B cell (primary cell): ENCODE data around the gene SMAP1. TPM values are rescaled to one million over a fixed set of nuclear protein-coding genes. Genes with fewer than 3 reads are reported as not detected.

Experiments
- ATAC-seq: fragments of 200-7000 bp; cut with Tn5 transposase; one replicate; pipeline ENCODE4 v1.10.0; 2021; ENCODE audit warnings: low read depth, mild to moderate bottlenecking, moderate number of reproducible peaks, moderate library complexity
- CTCF ChIA-PET: fragments of 350-600 bp; sonication (Branson Sonifier 250); formaldehyde crosslinking; loops from one replicate; lab custom pipeline; 2021; ENCODE audit warnings: antibody characterized with exemption, inconsistent platforms; lab: Charles Lee
- POLR2A ChIA-PET: fragments of 350-600 bp; sonication (Branson Sonifier 250); formaldehyde crosslinking; loops from one replicate; lab custom pipeline; 2021; ENCODE audit warnings: antibody characterized with exemption; lab: Charles Lee
- DNase-seq: peaks from one replicate; pipeline ENCODE4 v3.0.0; 2013
- H2AFZ ChIP-seq: 2 replicates; pipeline ENCODE4 v1.6.1; 2012; ENCODE audit warnings: mild to moderate bottlenecking, low read depth, low read length; ENCODE audit not compliant: insufficient read depth, poor library complexity, severe bottlenecking
- H3K27ac ChIP-seq, 2 donors: 1 replicate in 1 of 2; 2 replicates in 1 of 2; pipeline ENCODE4 v1.5.1; 2012 to 2013; ENCODE audit warnings: low read length in 2 of 2, mild to moderate bottlenecking in 2 of 2, moderate library complexity in 1 of 2
- H3K27me3 ChIP-seq, 4 experiments: fragments of 200-600 bp in 1 of 4; sonication (generic) in 1 of 4; replicated peaks in 1 of 4; 1 replicate in 2 of 4; 2 replicates in 2 of 4; pipeline versions ENCODE4 v1.6.1 to v1.7.0; 2013 to 2016; ENCODE audit warnings: low read length in 3 of 4, mild to moderate bottlenecking in 2 of 4, mixed read lengths in 1 of 4, moderate library complexity in 1 of 4; ENCODE audit not compliant: insufficient read depth in 4 of 4, control insufficient read depth in 3 of 4; ENCODE audit errors: control extremely low read depth in 1 of 4
- H3K36me3 ChIP-seq, 2 experiments: replicated peaks in 1 of 2; 1 replicate in 1 of 2; 2 replicates in 1 of 2; pipeline versions ENCODE4 v1.6.1 to v1.7.1; 2013; ENCODE audit warnings: low read length in 1 of 2; ENCODE audit not compliant: insufficient read depth in 2 of 2, control insufficient read depth in 1 of 2; ENCODE audit errors: control extremely low read depth in 1 of 2, extremely low read depth in 1 of 2
- H3K4me1 ChIP-seq, 2 donors: fragments of 200-600 bp in 1 of 2; sonication (generic) in 1 of 2; 1 replicate in 1 of 2; 2 replicates in 1 of 2; pipeline versions ENCODE4 v1.5.1 to v1.6.1; 2013 to 2017; ENCODE audit warnings: low read length in 2 of 2; ENCODE audit not compliant: control insufficient read depth in 2 of 2, insufficient read depth in 2 of 2
- H3K4me2 ChIP-seq: replicated peaks from 2 replicates; pipeline ENCODE3; 2012; ENCODE audit warnings: mild to moderate bottlenecking, low read depth, low read length; ENCODE audit not compliant: poor library complexity, severe bottlenecking
- H3K4me3 ChIP-seq, 5 experiments: fragments of 200-600 bp in 1 of 5; sonication (generic) in 1 of 5; 1 replicate in 3 of 5; 2 replicates in 2 of 5; pipeline versions ENCODE4 v1.5.1 to v1.7.0; 2011 to 2016; ENCODE audit warnings: low read length in 4 of 5, mild to moderate bottlenecking in 4 of 5, low read depth in 2 of 5, control low read depth in 1 of 5, moderate library complexity in 1 of 5; ENCODE audit not compliant: insufficient read depth in 1 of 5; ENCODE audit errors: control extremely low read depth in 1 of 5, extremely low read depth in 1 of 5
- H3K79me2 ChIP-seq: fragments of 200-600 bp; sonication (generic); one replicate; pipeline ENCODE4 v1.6.0; 2016; ENCODE audit warnings: low read length; ENCODE audit not compliant: control insufficient read depth, insufficient read depth
- H3K9ac ChIP-seq: fragments of 200-600 bp; sonication (generic); 2 replicates; pipeline ENCODE4 v1.6.1; 2017; ENCODE audit warnings: mild to moderate bottlenecking, low read length, moderate library complexity
- H3K9me3 ChIP-seq, 3 donors: one replicate each; pipeline versions ENCODE4 v1.6.1 to v1.7.1; 2013; ENCODE audit warnings: low read length in 2 of 3; ENCODE audit not compliant: control insufficient read depth in 2 of 3, insufficient read depth in 1 of 3; ENCODE audit errors: control extremely low read depth in 1 of 3
- H4K20me1 ChIP-seq: 2 replicates; pipeline ENCODE4 v1.6.0; 2012; ENCODE audit warnings: mild to moderate bottlenecking, low read length; ENCODE audit not compliant: insufficient read depth, control insufficient read depth, poor library complexity, severe bottlenecking
- H3K27ac Mint-ChIP-seq: one replicate; pipeline ENCODE4 v1.8.0; 2021; ENCODE audit warnings: mixed read lengths
- H3K27me3 Mint-ChIP-seq: one replicate; pipeline ENCODE4 v1.8.0; 2021; ENCODE audit warnings: mixed read lengths
- H3K4me1 Mint-ChIP-seq: one replicate; pipeline ENCODE4 v1.8.0; 2021; ENCODE audit warnings: mixed read lengths
- H3K4me3 Mint-ChIP-seq: one replicate; pipeline ENCODE4 v1.8.0; 2021; ENCODE audit warnings: mixed read lengths
- H3K9me3 Mint-ChIP-seq: one replicate; pipeline ENCODE4 v1.8.0; 2022; ENCODE audit warnings: mixed read lengths; ENCODE audit not compliant: insufficient read depth
- CTCF ChIP-seq: fragments of 200-600 bp; IDR thresholded peaks from one replicate; pipeline ENCODE4 v1.8.0; 2022; ENCODE audit warnings: antibody characterized with exemption, mild to moderate bottlenecking
- EZH2 ChIP-seq: IDR thresholded peaks from 2 replicates; pipeline ENCODE4 v1.6.1; 2012; ENCODE audit warnings: borderline replicate concordance, low read depth, mild to moderate bottlenecking, moderate library complexity, low read length; ENCODE audit not compliant: insufficient read depth, poor library complexity, severe bottlenecking
- WGBS: methylation state at CpG from one replicate; pipeline ENCODE4 v1.1.5; 2013; ENCODE audit warnings: missing lambda C conversion rate; ENCODE audit not compliant: insufficient coverage; 5-methylcytosine and 5-hydroxymethylcytosine counted together
- intact Hi-C: fragments of 100-400 bp; cut with micrococcal nuclease; formaldehyde crosslinking; loops from one replicate; pipeline ENCODE4 v1.10.0; 2022
- polyA plus RNA-seq: library from polyadenylated mRNA; depleted of rRNA; stranded (reverse); fragments of >200 nt; gene quantifications from 2 replicates; pipeline ENCODE4 v1.2.3, GENCODE V29; 2012
- total RNA-seq, 2 donors: library from RNA; stranded (reverse); fragments of 120-200 nt in 1 of 2; gene quantifications; 1 replicate in 1 of 2; 2 replicates in 1 of 2; pipeline versions ENCODE4 v1.2.3 to v1.2.4, GENCODE V29; 2013 to 2022

SMAP1 gene
- total and polyA plus RNA-seq, 2 donors (not counting 1 experiment from before 2014, with no cell fraction given), result 11.0 to 21.7 TPM

- Histone ChIP-seq H3K27me3 (peaks cover 0 to 3% (median 1%) of the 10 kb centered on the region in 4 experiments), H3K9me3 (no peaks in the 10 kb centered on the region), H3K79me2 (no peaks in the 10 kb centered on the region), H4K20me1 (no peaks in the 10 kb centered on the region), H3K9ac (no peak overlapping the region), H3K27ac (no peak overlapping the region), H2AFZ (no peak overlapping the region), H3K4me2 (no peak overlapping the region), H3K4me1 (no peaks in the 10 kb centered on the region), H3K36me3 (no peaks in the 10 kb centered on the region), H3K4me3 (no peak overlapping the region)
- Mint-ChIP-seq H3K27me3 (peaks cover 3% of the 10 kb centered on the region), H3K27ac (no peak overlapping the region), H3K9me3 (no peaks in the 10 kb centered on the region), H3K4me1 (no peaks in the 10 kb centered on the region), H3K4me3 (no peak overlapping the region)
- WGBS, result no CpG with 5 or more reads among the region's 1 CpG
- ChIA-PET CTCF (no interaction called here), POLR2A (no interaction called here)
- DNase-seq (no peak), ATAC-seq (no peak)
- intact Hi-C loops, result no loop called here
- TF ChIP-seq EZH2 (no peak), CTCF (no peak)
Observed at GRCh38 chr6:70638468-70638867, 29.2 kb upstream of the SMAP1 start.

DNA sequence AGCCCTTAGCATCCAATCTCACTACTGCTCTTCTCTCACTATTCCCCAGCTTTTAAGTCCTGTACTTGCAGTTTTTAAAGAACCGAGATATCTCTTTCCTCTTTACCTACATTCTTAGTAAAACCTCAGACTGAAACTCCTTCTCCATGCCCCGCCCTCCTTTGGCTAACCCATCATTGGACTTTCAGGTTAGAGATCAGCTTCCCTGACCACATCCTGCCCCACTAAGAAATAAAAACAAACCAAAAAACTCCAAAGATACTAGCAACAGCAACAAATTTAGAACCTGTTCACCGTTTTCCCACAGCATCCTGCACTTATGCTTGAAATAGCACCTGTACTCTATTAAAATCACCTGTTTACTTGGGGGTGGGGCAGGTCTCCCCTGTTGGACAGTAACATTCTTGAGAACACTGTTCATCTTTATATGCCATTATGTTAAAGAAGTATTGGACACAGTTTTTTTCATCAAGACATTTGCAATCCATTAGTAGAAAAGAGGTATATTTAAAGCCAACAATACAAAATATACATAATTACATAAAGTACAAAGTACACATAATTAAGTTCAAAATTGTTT, 16.3 kb upstream of the SMAP1 start:
- H3K36me3 ChIP-seq, result no peaks in the 10 kb centered on the region
- no peak overlapping the region for H3K4me3 ChIP-seq
- H3K79me2 ChIP-seq, result no peaks in the 10 kb centered on the region
- POLR2A ChIA-PET, result no interaction called here
- no peaks in the 10 kb centered on the region for H3K4me1 ChIP-seq
- H3K27me3 ChIP-seq, result no peaks in the 10 kb centered on the region
- H3K9ac ChIP-seq, result no peak overlapping the region
- intact Hi-C loops, result no loop called here
- DNase-seq (no peak), ATAC-seq (no peak)
- no peak overlapping the region for H3K4me2 ChIP-seq
- no peaks in the 10 kb centered on the region for H3K27me3 Mint-ChIP-seq
- TF ChIP-seq CTCF, result no peak
- TF ChIP-seq EZH2, result no peak
- no peaks in the 10 kb centered on the region for H3K4me1 Mint-ChIP-seq
- 67% methylated on average over 2 of the region's 3 CpGs for WGBS
- H3K27ac ChIP-seq, result no peak overlapping the region
- no peaks in the 10 kb centered on the region for H3K9me3 Mint-ChIP-seq
- H2AFZ ChIP-seq, result no peak overlapping the region
- H3K4me3 Mint-ChIP-seq, result no peak overlapping the region
- CTCF ChIA-PET, result interaction anchor here (1.6 kb wide), 1 partner anchor 35 kb away, joined by 3 read pairs; no protein-coding TSS in a partner anchor
- no peak overlapping the region for H3K27ac Mint-ChIP-seq
- no peaks in the 10 kb centered on the region for H4K20me1 ChIP-seq
- H3K9me3 ChIP-seq, result no peaks in the 10 kb centered on the region
